Skin epidermis (tissue), 12 donors: ENCODE measurements around the gene FKBP2.

Source experiments
- H3K27ac ChIP-seq, 21 experiments: fragments of 200-600 bp; sonication (generic) in 11 of 21; one replicate each; pipeline ENCODE4 v1.5.0; 2020; ENCODE audit warnings: mild to moderate bottlenecking in 3 of 21, inconsistent platforms in 2 of 21, moderate library complexity in 2 of 21
- H3K4me3 ChIP-seq, 7 experiments: fragments of 200-600 bp; sonication (generic) in 2 of 7; one replicate each; pipeline ENCODE4 v1.5.0; 2020; ENCODE audit warnings: inconsistent platforms in 2 of 7, mild to moderate bottlenecking in 2 of 7, moderate library complexity in 1 of 7

The FKBP2 gene

GRCh38 chr11:64231546-64231945 is 9.3 kb upstream of the FKBP2 start:
- no peak overlapping the region for H3K4me3 ChIP-seq
- H3K27ac ChIP-seq: peak overlapping the region in 2 of 21 experiments; percentile 18 to 89

DNA sequence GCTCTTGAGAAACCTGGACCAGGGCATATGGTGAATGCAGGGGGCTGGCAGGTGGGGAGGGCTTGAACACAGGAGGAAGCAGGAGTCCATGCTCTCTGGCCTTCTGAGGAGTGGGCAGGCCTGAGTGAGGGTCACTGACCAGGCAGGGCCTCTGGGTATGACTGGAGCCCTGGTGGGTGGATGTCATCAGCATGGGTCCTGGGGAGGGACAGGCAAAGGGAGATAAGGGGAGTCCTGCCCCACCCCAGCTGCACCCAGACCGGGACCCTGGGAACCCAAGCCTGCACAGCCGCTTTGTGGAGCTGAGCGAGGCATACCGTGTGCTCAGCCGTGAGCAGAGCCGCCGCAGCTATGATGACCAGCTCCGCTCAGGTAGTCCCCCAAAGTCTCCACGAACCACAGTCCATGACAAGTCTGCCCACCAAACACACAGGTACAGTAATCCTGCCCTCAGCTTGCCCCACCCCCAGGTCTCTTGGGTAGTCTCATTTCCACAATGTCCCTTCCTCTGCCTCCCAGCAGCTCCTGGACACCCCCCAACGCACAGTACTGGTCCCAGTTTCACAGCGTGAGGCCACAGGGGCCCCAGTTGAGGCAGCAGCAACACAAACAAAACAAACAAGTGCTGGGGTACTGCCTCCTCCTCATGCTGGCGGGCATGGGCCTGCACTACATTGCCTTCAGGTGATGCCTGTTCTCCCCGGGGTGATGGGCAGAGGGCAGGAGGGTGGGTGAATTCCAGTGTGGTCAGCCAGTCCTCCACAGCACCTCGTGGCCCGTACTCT is 8.5 kb upstream of the FKBP2 start:
- peak overlapping the region in 3 of 21 experiments; percentile 18 to 42 (median 27) for H3K27ac ChIP-seq
- no peak overlapping the region for H3K4me3 ChIP-seq

DNA sequence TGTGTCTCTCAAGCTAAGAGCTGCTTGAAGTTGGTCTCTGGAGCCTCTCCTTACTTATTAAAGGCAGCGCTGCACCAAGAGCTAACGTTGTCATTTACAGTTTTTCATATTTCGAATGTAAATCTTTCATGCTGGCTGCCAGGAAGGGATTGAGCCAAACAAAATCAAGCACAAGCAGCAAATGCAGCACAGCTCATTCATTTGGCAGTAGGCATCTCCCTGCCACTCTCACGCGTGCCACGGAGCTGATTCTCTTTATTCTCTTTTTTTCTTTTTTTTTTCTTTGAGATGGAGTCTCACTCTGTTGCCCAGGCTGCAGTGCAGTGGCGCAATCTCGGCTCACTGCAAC is 8.0 kb upstream of the FKBP2 start:
- Histone ChIP-seq H3K4me3 (no peak overlapping the region), H3K27ac (no peak overlapping the region)

DNA sequence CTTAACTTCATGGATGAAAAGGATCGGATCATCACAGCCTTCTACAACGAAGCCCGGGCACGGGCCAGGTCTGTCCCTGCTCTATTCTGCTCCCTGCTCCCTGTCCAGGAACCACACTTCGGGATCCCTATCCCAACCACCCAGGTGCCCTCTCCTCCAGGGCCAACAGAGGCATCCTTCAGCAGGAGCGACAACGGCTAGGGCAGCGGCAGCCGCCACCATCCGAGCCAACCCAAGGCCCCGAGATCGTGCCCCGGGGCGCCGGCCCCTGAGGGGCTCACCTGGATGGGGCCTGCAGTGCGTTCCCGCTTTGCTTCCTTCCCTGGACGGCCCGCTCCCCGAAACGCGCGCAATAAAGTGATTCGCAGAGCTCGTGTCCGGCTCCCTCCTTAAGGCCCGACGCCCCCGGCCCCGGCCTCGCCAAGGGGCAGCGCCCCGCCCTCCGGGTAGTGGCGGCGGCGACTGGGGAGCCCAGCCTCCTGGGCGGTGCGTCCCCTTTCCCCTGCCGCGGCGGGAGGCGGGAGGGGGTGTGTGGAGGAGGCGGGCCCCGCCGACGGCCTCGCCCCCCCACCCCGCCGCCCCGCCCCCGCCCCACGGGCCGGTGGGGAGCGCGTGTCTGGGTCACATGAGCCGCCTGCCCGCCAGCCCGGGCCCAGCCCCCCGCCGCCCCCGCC is 6.8 kb upstream of the FKBP2 start, which contains the start of gene VEGFB:
TSS of gene VEGFB (plus strand) at position 672 of the 674 bp plus-strand sequence. CDS start 250 bp downstream, outside the sequence.
- Histone ChIP-seq H3K27ac (peak within 1 kb of the TSS in 20 of 21 experiments; percentile 22 to 91 (median 82)), H3K4me3 (peak within 1 kb of the TSS; percentile 41 to 69 (median 58))

GRCh38 chr11:64234647-64235379 is 6.1 kb upstream of the FKBP2 start:
- peak overlapping the region in 20 of 21 experiments; percentile 14 to 91 (median 82) for H3K27ac ChIP-seq
- peak overlapping the region; percentile 41 to 69 (median 58) for H3K4me3 ChIP-seq

DNA sequence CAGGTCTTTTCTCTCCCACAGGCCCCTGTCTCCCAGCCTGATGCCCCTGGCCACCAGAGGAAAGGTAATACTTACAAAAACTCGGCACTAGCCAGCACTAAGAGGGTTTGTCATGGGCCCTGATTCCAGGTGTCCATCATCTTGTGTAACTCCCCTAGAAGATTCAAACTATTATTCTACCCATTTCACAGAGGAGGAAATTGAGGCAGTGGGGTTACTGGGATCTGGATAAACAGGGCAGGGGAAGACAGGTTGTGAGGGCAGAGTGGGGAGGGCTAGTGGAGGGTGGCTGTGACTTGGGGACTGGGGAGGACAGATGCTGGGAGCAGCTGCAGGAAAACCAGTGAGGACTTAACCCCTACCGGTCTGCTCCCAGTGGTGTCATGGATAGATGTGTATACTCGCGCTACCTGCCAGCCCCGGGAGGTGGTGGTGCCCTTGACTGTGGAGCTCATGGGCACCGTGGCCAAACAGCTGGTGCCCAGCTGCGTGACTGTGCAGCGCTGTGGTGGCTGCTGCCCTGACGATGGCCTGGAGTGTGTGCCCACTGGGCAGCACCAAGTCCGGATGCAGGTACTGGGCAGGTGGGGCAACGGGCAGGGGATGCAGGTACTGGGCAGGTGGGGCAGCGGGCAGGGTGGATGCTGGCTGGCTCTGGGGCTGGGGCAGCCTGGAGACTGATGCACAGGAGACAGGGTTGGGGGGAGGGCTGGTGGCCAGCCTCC is 5.3 kb upstream of the FKBP2 start:
- H3K27ac ChIP-seq: peak overlapping the region in 17 of 21 experiments; percentile 58 to 91 (median 83)

GRCh38 chr11:64237484-64237951 is 3.4 kb upstream of the FKBP2 start:
- H3K4me3 ChIP-seq: peak overlapping the region in 1 of 7 experiments; percentile 5
- H3K27ac ChIP-seq: peak overlapping the region in 17 of 21 experiments; percentile 11 to 99 (median 70)

More for the DNA sequence above, 5.3 kb upstream of the FKBP2 start:
- H3K4me3 ChIP-seq: peak overlapping the region; percentile 41 to 69 (median 58)

GRCh38 chr11:64238076-64238475 is 2.8 kb upstream of the FKBP2 start:
- no peak overlapping the region for H3K4me3 ChIP-seq
- peak overlapping the region in 16 of 21 experiments; percentile 18 to 99 (median 98) for H3K27ac ChIP-seq

GRCh38 chr11:64238999-64239398 is 1.9 kb upstream of the FKBP2 start:
- peak overlapping the region in 17 of 21 experiments; percentile 69 to 99 (median 98) for H3K27ac ChIP-seq
- no peak overlapping the region for H3K4me3 ChIP-seq

DNA sequence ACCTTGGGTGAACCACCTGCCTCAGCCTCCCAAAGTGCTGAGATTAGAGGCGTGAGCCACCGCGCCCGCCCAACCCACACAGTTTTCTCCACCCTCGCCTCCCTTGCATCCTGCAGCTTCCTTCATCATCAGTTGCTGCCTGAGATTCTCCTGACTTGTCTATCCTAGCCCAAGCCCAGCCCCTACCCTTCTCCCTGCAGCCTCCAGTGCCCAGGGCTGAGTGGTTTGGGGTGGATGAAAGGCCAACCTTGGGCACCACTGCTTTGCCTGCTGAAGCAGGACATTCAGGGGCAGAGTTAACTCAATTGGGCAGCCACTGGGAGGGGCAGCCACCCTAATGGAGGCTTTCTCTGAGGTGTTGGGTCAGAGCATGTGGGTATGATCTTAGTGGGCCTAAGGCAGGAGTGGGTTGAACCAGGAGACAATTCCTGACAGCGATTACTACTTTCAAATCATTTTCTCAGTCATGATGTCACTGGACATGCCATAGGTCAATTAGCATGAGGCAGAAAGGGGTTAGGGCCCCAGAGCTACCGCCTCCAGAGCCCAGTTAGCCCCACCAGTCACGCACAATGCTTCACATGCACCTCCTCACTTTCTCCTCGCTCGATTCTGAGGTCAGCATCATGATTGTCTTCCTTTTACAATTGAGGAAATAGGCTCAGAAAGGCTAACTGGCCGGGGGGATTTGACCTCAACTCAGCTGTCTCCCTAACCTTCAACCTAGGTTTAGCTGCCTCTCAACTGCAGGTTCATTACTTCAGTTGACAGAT is 1.0 kb upstream of the FKBP2 start:
- Histone ChIP-seq H3K4me3 (peak overlapping the region in 4 of 7 experiments; percentile 74 to 100 (median 86)), H3K27ac (peak overlapping the region; percentile 57 to 99 (median 97))

GRCh38 chr11:64241241-64241490 is 271 bp downstream of the FKBP2 start:
- Histone ChIP-seq H3K27ac (peak overlapping the region; percentile 41 to 99 (median 98)), H3K4me3 (peak overlapping the region; percentile 65 to 100 (median 83))

DNA sequence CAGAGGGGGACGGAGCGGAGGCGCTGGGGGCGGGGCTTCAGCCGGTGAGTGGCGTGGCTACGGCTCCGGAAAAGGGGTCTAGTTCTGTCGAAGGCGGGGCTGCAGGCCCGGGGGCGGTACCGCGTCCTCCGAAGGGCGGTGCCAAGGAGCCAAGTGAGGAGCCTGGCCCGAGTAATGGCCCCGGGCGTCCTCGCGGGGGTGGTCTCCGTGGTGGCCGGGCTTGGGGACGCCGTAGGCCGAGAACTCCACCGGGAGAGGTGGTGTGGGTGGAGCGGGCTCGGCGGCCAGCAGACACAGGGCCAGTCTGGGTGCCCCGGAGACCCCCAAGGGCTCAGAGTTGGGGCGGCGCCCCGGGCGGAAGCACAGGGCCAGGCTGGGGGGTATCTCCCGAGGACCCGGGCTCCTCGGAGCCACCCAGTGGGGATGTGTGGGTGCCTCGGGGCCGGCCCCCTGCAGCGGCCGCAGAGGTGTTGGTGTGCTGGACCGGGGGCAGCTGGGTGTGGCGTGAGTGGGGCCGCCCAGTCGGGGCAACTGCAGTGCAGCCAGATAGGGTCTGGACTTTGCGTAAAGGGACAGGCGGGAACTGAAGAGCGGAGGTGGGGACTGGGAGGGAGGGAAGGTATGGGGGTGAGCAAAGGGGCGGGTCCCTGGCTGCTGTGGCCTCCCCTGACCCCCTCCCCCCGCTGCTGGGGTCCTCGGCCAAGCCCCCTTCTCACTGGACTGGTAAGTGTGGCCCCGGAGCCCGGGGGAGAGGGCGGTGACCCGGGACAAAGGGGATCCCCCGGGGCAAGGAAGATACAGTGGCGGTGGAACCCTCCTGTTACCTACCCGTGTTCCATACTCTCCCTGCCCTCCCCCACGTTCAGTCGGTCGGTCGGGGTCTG is 838 bp downstream of the FKBP2 start:
- H3K27ac ChIP-seq: peak overlapping the region; percentile 78 to 99 (median 98)

GRCh38 chr11:64243236-64243854 is 2.5 kb downstream of the FKBP2 start:
- Histone ChIP-seq H3K4me3 (no peak overlapping the region), H3K27ac (peak overlapping the region in 17 of 21 experiments; percentile 12 to 99 (median 97))

More for the DNA sequence above, 838 bp downstream of the FKBP2 start:
- peak overlapping the region; percentile 65 to 100 (median 83) for H3K4me3 ChIP-seq

- H3K4me3 ChIP-seq: no peak overlapping the region
- peak overlapping the region in 11 of 21 experiments; percentile 12 to 97 (median 93) for H3K27ac ChIP-seq
Observed at GRCh38 chr11:64244107-64244506, 3.2 kb downstream of the FKBP2 start.

- peak overlapping the region; percentile 55 to 80 (median 69) for H3K4me3 ChIP-seq
Observed at GRCh38 chr11:64244966-64245365, 4.1 kb downstream of the FKBP2 start.

DNA sequence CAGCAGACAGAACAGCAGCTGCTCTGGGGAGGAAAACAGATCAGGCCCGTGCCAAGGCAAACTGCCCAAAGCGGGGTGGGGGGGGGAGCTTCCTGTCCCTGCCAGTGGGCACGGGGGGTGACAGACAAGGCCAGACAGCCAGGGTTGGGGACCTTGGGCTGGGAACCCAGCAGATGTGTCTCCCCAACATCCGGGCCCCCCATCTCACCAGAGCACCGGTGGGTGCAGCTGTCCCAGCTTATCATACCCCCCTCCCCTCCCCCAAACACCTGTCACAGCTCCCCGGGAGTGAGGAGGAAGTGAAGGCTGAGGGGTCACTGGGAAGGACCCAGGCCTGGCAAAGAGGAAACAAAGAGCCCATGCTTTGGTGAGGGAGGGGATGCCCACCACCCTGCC is 4.5 kb downstream of the FKBP2 start:
- Histone ChIP-seq H3K4me3 (peak overlapping the region; percentile 55 to 80 (median 69)), H3K27ac (peak overlapping the region; percentile 84 to 98 (median 92))

More at GRCh38 chr11:64244966-64245365, 4.1 kb downstream of the FKBP2 start:
- peak overlapping the region; percentile 84 to 98 (median 92) for H3K27ac ChIP-seq
